Endothelial cell of umbilical vein (primary cell): ENCODE data around the gene PARD3B.

Experiments
- EZH2 ChIP-seq: IDR thresholded peaks from 2 replicates; pipeline ENCODE4 v1.6.1; 2012; ENCODE audit warnings: borderline replicate concordance, low read depth, mild to moderate bottlenecking, moderate library complexity, low read length, inconsistent platforms; ENCODE audit not compliant: severe bottlenecking
- JUN ChIP-seq: IDR thresholded peaks from 2 replicates; pipeline ENCODE4 v1.6.1; 2011; ENCODE audit warnings: borderline replicate concordance, low read depth; ENCODE audit not compliant: insufficient read length, insufficient read depth
- POLR2AphosphoS5 ChIP-seq: IDR thresholded peaks from 2 replicates; pipeline ENCODE4 v1.6.1; 2012; ENCODE audit warnings: low read depth, mild to moderate bottlenecking, control low read depth, low read length, moderate library complexity; ENCODE audit not compliant: insufficient read depth

- TF ChIP-seq JUN: no peak
- no peak for TF ChIP-seq POLR2AphosphoS5
- no peak for TF ChIP-seq EZH2
Observed at GRCh38 chr2:204771721-204772120, 226.4 kb downstream of the PARD3B start.
